ENCODE measurements around the gene SUGP2. TPM values are rescaled to one million over a fixed set of nuclear protein-coding genes. Genes with fewer than 3 reads are reported as not detected.
A peak's percentile ranks its signal among the peaks of the same experiment; 100 is the strongest.

The SUGP2 gene
- total and polyA plus RNA-seq, 9 of the 15 experiments (the other 6 are each of a cell fraction or from before 2014, with no cell fraction given), result 13.1 to 101 (median 63.1) TPM

GRCh38 chr19:18949858-18950257, 83.5 kb downstream of the SUGP2 start:
- H3K36me3 ChIP-seq (ENCODE audit: control insufficient read depth, insufficient read depth, low read length), result no peaks in the 10 kb centered on the region
- WGBS (ENCODE audit: insufficient coverage, low coverage, missing lambda C conversion rate), result 31% methylated on average over 3 of the region's 3 CpGs
- no peak for FAIRE-seq
- ChIA-PET CTCF (ENCODE audit: low intra/inter-chr PET ratio) (no interaction called here), POLR2A (no interaction called here)
- no peak overlapping the region for H3K4me2 ChIP-seq (ENCODE audit: insufficient read depth, low read length)
- no peaks in the 10 kb centered on the region for H3K79me2 ChIP-seq (ENCODE audit: control insufficient read depth, insufficient read depth, low read length)
- H4K20me1 ChIP-seq (replicated peaks; ENCODE audit: control insufficient read depth, insufficient read depth, low read length), result no peaks in the 10 kb centered on the region; the same call in 1 of the 2 replicates
- H3K9me1 ChIP-seq (ENCODE audit: control insufficient read depth, insufficient read depth, low read length), result no peaks in the 10 kb centered on the region
- H3K4me1 ChIP-seq (replicated peaks in 1 of 2; ENCODE audit: control insufficient read depth in 2 of 2, insufficient read depth in 2 of 2, low read length in 2 of 2), result peaks cover 0 to 8% of the 10 kb centered on the region in 2 experiments; a peak in 2 of 5 replicates
- H3K27ac ChIP-seq (ENCODE audit: extremely low read depth, low read depth, low read length), result no peak overlapping the region
- intact Hi-C loops (cut with micrococcal nuclease), result no loop called here
- no peak overlapping the region for H3K9ac ChIP-seq (ENCODE audit: insufficient read depth in 1 of 2, low read depth in 2 of 2, low read length in 2 of 2)
- no peaks in the 10 kb centered on the region for H3K9me3 ChIP-seq (replicated peaks; ENCODE audit: control insufficient read depth, insufficient read depth, low read depth, low read length)
- ATAC-seq, result no peak
- peaks cover 0 to 21% of the 10 kb centered on the region in 2 experiments; a peak in 1 of 5 replicates for H3K27me3 ChIP-seq (ENCODE audit: control insufficient read depth in 2 of 2, insufficient read depth in 2 of 2, low read length in 2 of 2)
- in situ Hi-C loops (cut with MboI), result no loop called here
- H2AFZ ChIP-seq (ENCODE audit: low read depth, low read length), result no peak overlapping the region
- no TSS peak for BruUV-seq (replicated peaks)
- no peak overlapping the region for H3K4me3 ChIP-seq
- no peak for DNase-seq (ENCODE audit: extremely low read depth in 1 of 4, low spot score in 3 of 4)
- TF ChIP-seq CHD1 (IDR thresholded peaks at IDR 0.05; ENCODE audit: low read length) (no peak), ZNF253 (CRISPR knock-in tag; conservative IDR thresholded peaks at IDR 0.05) (no peak), ZNF280B (CRISPR knock-in tag; IDR thresholded peaks at IDR 0.05) (no peak), KDM1A (IDR thresholded peaks at IDR 0.05) (peak in 1 of 2 experiments; percentile 52; a peak in 1 of 4 replicates), ZNF134 (CRISPR knock-in tag; conservative IDR thresholded peaks at IDR 0.05) (no peak), HNRNPUL1 (IDR thresholded peaks at IDR 0.05; ENCODE audit: low read length) (no peak), DDX20 (tag; IDR thresholded peaks at IDR 0.05; ENCODE audit: low read depth) (no peak), EP300 (IDR thresholded peaks at IDR 0.05; ENCODE audit: low read length) (no peak), RBBP5 (IDR thresholded peaks at IDR 0.05; ENCODE audit: borderline replicate concordance, insufficient read depth, low read length, poor library complexity, severe bottlenecking) (no peak), RBM25 (IDR thresholded peaks at IDR 0.05; ENCODE audit: low read depth, low read length, severe bottlenecking) (peak; percentile 70), IRF9 (tag; IDR thresholded peaks at IDR 0.05) (no peak), DACH1 (IDR thresholded peaks at IDR 0.05; ENCODE audit: partially characterized antibody) (no peak), E2F1 (CRISPR knock-in tag; IDR thresholded peaks at IDR 0.05) (no peak), MAFF (IDR thresholded peaks at IDR 0.05; ENCODE audit: low read length) (no peak), BCOR (IDR thresholded peaks at IDR 0.05) (peak; percentile 69; the same call in 1 of the 2 replicates), EGR1 (conservative IDR thresholded peaks at IDR 0.05) (no peak), ZNF449 (CRISPR knock-in tag; IDR thresholded peaks at IDR 0.05) (no peak), ZNF41 (CRISPR knock-in tag; conservative IDR thresholded peaks at IDR 0.05) (no peak), HDAC2 (IDR thresholded peaks at IDR 0.05) (peak; percentile 43; the same call in 1 of the 2 replicates), BDP1 (IDR thresholded peaks at IDR 0.05; ENCODE audit: insufficient read depth, insufficient read length) (no peak), POLR3A (IDR thresholded peaks at IDR 0.05; ENCODE audit: borderline replicate concordance, extremely low read depth, insufficient read depth, insufficient read length) (no peak)

Measured in K562 (cell line).